Suppressor macrophage (primary cell): ENCODE data around the gene KCNQ5.
"Not testable (repeated sequence)": the region's sequence is repeated elsewhere in the genome, so short reads cannot be mapped to it uniquely, and the experiment has no call there.

Source experiments
- DNase-seq, 4 experiments: peaks; one replicate each; pipeline ENCODE4 v3.0.0-alpha.2; 2020 to 2022

KCNQ5 gene

DNA sequence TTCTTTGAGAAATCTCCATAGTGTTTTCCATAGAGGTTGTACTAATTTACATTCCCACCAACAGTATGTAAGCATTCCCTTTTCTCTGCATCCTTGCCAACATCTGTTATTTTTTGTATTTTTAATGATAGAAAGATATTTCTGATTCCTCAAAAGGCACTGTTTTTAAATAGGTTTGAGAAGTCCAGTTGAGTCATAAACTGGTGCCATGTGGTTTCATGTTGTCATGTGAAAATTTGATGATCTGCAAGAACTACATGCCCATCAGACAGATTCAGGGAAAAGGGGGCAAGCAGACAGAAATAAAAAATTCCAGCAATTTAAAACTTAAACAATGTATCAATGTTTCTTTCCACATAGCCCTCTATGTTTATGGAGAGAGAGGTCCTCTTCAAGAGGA, 227.5 kb downstream of the KCNQ5 start:
- no peak for DNase-seq

GRCh38 chr6:72850040-72850439, 228.2 kb downstream of the KCNQ5 start:
- no peak for DNase-seq

DNA sequence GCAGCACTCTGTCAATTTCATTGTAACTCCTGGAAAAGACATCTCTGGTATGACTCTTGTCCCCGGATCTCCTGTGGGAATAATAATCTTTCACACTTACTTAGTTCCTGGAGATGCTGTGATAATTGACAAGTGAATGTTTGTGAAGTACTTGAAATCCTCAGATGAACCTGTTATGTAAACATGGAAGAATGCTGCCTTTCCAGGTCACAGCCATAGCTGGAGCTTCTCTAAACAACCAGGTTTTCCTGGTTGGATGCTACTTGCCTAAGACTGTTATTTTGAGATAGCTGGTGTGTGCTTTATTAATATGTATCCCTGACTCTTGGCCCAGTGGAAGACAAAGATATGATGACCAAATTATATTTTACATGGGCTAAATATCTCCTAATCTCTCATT, 228.6 kb downstream of the KCNQ5 start:
- DNase-seq = no peak

- DNase-seq = no peak
Measured at GRCh38 chr6:72855471-72855870, 233.6 kb downstream of the KCNQ5 start.

- peak in 2 of 4 experiments; percentile 4 to 8 for DNase-seq
Measured at GRCh38 chr6:72856801-72857200, 234.9 kb downstream of the KCNQ5 start.

DNA sequence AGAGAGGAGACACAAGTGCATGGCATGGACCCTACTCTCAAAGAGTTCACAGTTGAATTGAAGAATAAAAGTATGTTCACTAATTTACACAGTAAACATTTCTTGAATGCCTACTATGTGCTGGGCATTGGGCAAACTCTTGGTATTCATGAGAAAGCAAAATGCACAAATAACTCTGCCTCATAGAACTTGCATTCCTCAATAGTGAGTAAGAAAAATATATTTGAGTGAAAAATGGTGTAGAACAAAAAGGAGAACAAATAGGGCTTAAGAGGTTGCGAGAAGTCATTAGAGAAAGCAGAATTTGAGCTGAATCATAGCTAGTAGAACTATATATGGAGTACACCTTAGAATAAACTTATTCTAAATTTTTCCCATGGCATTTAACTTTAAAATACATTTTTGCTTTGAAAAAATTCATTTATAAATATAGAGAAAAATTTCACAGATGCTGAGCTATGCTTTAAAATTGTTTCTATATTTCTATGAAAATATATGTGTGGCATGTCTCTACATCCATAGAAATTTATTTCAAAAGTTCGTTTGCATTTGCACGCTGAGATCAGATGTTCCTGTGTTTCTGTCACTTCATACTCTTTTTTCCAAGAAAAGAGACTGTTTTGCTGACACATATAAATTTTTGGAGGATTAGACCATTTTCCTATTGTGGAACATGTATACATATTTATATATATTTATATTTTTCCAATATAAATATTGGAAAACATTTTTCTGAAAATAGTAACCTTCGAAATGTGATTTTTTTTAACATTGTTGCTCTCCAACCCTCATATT, 236.1 kb downstream of the KCNQ5 start:
- DNase-seq = no peak

GRCh38 chr6:72861059-72861458, 239.2 kb downstream of the KCNQ5 start:
- DNase-seq = peak in 1 of 4 experiments; percentile 20

- peak; percentile 30 to 78 (median 56) for DNase-seq
Measured at GRCh38 chr6:72861935-72862432, 240.1 kb downstream of the KCNQ5 start.

DNA sequence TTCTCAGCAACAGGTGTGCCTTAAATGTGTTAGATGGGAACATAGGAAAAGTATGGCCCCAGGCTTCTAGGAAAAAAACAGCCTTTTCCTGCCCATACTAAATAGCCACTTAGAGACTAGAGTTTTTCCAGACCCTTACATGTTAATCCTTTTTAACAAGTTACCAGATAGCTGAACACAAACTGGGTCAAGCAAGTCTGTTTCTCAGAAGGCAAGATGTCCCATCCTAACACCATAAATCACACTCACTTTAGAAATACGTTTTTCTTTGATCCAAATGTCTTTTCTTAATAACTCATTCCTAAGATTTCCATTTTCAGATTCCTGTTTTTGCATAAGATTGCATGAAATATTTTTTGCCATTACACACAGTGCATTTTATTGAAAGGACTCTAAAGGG, 241.3 kb downstream of the KCNQ5 start:
- DNase-seq = no peak

DNA sequence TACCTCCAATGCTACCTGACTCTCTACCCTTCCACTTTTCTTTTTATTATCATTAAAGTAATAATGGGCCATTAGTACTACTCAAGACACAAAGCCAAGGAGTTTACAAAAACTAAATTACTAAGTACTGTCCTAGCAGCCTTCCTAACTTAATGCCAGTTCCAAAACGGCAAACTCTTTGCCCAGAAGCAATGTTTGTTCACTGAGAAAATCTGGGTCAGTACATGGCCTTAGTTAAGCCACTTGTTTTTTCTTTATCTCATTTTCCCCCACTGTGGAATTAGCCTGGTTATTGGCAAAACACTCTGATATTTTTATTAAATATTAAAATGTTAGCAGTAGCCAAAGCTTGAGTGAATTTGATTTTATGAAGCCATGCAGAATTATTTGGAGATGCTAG, 242.4 kb downstream of the KCNQ5 start:
- no peak for DNase-seq

GRCh38 chr6:72864799-72865198, 242.9 kb downstream of the KCNQ5 start:
- peak in 1 of 4 experiments; percentile 16 for DNase-seq

DNA sequence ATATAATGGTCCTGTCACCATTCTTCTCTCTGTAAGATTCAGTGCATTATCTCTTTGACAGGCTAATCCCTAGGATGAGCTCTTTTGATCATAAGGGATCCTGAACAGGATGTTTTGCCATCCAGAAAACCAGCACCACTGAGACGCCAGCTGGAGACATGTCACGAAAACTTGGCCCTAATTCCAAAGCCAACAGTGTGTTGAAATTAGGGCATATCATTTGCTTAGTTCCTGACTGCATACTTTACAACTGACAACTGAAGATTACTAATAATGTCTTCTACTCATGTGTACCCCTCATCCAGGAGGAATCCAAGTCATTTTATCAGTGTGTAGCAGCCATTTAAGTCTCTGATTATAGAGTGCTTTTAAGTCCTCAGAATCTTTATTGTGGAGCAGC, 243.6 kb downstream of the KCNQ5 start:
- no peak for DNase-seq

- no peak for DNase-seq
Measured at GRCh38 chr6:72869621-72870020, 247.8 kb downstream of the KCNQ5 start.

DNA sequence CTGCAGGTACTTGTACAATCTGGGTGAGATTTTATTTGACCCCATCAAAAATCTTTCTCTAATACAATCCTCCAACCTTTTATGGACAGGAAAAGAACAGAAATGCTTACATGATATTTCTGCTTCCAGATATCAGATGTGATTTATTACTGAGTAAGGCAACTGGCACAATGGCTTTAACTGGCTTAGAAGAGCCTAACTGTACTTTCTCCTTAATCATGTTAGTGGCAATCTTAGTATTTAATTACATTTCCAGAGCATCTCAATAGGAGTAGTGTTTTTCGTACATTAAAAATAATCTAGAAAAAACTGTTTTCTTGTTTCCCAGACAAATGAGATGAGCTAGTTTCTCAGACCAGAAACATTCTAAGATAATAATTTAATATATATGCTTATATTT, 251.6 kb downstream of the KCNQ5 start:
- DNase-seq = no peak

DNA sequence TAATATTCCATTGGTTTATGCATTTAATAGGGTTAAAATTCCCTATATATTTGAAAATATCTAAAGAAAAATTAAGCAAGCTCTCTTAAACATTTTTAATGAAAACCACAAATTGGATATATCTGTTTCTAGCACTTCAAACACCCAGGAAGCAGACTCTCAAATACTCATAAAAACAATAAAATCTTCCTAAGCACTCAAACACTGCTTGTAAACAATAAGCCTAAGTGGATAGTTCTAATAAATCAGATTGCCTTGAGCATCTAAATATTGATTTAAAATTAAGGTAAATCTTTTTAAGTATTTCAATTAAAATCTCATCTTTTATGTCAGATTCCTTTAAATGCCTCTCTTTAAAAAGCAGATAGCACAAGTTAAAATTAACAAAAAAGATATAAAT, 254.4 kb downstream of the KCNQ5 start:
- no peak for DNase-seq

DNA sequence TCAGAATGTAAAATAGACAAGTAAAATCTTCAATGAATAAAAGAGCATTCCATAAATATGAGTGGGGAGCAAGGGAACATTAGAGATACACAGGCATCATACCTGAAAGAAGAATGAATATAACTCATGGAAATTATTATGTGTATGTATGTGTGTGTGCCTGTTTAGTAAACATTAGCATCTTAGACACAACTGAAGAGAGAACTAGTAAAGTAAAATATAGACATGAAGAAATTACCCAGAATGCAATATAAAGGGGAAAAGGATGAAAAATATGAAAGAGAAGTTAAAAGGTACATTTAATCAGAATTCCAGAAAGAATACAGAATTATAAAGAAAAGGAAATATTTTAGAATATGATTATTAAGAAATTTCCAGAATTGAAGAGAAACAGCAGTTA, 264.3 kb downstream of the KCNQ5 start:
- DNase-seq = no peak

- no peak for DNase-seq
Measured at GRCh38 chr6:72890233-72890632, 268.4 kb downstream of the KCNQ5 start.

- no peak for DNase-seq
Measured at GRCh38 chr6:72890671-72891070, 268.8 kb downstream of the KCNQ5 start.

- no peak for DNase-seq
Measured at GRCh38 chr6:72892901-72893300, 271.0 kb downstream of the KCNQ5 start.

- no peak for DNase-seq
Measured at GRCh38 chr6:72894091-72894490, 272.2 kb downstream of the KCNQ5 start.

GRCh38 chr6:72898313-72898712, 276.4 kb downstream of the KCNQ5 start:
- not testable (repeated sequence) for DNase-seq

DNA sequence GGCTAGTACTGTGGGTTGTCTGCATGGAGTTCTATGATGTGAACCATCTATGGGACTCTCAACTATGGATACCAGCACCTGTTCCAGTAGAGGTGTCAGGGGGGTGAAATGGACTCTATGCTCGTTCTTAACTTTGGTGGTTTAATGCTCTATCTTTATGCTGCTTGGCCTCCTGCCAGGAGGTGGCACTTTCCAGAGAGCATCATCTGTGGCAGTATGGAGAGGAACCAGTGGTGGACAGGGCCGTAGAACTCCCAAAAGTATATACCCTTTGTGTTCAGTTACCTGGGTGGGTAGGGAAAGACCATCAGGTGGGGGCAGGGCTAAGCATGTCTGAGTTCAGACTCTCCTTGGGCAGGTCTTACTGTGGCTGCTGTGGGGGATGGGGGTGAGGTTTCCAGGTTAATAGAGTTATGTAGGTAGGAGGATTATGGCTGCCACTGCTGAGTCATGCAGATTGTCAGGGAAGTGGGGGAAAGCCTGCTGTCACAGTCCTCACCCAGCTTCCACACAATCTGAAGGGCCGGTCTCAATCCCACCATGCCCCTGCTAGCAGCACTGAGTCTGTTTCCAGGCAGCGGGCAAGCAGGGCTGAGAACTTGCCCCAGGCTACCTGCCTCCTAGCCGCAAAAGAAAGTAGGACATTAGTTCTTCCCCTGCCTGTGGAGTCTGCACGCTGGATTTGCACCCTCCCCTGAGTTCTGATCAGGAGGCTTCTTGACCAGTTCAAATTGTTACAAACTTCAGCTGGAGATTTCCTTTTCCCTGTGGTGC, 284.0 kb downstream of the KCNQ5 start:
- no peak for DNase-seq

- DNase-seq = peak; percentile 8 to 51 (median 28)
Measured at GRCh38 chr6:72911463-72912155, 289.7 kb downstream of the KCNQ5 start.
